Choroid plexus epithelial cell (primary cell): ENCODE results near the gene LRRC8D.

Experiments
- DNase-seq: peaks from one replicate; pipeline ENCODE4 v3.0.0-alpha.2; 2010; ENCODE audit warnings: low read depth
- H3K4me3 ChIP-seq: 2 replicates; pipeline ENCODE4 v1.5.1; 2011; ENCODE audit warnings: low read depth, mild to moderate bottlenecking, control low read depth, low read length, moderate library complexity
- TF ChIP-seq, protein P1 (sequence below): conservative IDR thresholded peaks from 2 replicates; pipeline ENCODE4 v1.5.1; 2011; ENCODE audit warnings: low read depth, mild to moderate bottlenecking, control low read depth, inconsistent platforms, low read length, moderate library complexity

Gene LRRC8D

DNA sequence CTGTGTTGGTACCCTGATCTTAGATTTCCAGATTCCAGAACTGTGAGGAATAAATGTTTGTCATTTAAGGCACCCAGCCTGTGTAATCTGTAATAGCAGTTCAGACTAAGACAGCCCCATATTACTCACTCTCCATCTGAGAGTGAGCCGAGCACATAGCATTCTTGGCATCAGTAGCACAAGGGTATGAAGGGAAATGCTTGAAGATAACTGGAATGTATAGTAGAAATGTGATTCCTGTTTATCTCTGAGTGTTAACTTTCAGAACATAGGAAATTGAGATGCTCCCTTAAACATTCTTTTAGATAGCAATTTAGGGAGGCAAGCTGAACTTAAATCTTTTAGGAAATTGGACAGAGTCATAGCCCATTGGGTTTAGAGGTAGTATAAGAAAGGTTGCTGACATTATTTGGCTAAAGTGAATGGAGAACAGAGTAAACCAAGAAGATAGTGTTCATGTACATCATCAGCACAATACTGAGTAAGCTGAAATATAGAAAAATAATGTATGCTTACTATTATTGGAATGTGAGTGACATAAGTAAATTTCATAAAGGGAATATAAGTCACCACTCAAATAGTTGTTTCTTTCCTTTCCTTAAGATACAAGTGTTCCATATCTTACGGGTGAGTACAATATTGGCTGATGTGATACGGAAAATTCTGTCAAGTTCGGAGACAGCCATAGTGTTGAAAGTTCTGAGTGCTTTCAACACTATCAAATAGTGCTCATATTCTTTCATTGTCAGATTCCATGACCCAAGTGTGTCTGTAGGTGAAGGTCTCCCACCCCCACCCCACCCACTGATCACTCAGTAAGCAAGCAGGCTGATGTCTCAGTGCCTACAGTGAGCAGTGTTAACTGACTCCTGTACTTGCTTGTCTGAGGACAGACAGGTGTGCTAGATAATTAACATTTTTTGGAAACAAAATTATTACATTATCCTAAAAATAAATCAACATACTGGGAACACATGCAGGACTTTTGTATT lies 73.7 kb downstream of the LRRC8D start:
- TF ChIP-seq, protein P1, sequence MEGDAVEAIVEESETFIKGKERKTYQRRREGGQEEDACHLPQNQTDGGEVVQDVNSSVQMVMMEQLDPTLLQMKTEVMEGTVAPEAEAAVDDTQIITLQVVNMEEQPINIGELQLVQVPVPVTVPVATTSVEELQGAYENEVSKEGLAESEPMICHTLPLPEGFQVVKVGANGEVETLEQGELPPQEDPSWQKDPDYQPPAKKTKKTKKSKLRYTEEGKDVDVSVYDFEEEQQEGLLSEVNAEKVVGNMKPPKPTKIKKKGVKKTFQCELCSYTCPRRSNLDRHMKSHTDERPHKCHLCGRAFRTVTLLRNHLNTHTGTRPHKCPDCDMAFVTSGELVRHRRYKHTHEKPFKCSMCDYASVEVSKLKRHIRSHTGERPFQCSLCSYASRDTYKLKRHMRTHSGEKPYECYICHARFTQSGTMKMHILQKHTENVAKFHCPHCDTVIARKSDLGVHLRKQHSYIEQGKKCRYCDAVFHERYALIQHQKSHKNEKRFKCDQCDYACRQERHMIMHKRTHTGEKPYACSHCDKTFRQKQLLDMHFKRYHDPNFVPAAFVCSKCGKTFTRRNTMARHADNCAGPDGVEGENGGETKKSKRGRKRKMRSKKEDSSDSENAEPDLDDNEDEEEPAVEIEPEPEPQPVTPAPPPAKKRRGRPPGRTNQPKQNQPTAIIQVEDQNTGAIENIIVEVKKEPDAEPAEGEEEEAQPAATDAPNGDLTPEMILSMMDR: no peak
- DNase-seq: peak; percentile 96
- no peak overlapping the region for H3K4me3 ChIP-seq

DNA sequence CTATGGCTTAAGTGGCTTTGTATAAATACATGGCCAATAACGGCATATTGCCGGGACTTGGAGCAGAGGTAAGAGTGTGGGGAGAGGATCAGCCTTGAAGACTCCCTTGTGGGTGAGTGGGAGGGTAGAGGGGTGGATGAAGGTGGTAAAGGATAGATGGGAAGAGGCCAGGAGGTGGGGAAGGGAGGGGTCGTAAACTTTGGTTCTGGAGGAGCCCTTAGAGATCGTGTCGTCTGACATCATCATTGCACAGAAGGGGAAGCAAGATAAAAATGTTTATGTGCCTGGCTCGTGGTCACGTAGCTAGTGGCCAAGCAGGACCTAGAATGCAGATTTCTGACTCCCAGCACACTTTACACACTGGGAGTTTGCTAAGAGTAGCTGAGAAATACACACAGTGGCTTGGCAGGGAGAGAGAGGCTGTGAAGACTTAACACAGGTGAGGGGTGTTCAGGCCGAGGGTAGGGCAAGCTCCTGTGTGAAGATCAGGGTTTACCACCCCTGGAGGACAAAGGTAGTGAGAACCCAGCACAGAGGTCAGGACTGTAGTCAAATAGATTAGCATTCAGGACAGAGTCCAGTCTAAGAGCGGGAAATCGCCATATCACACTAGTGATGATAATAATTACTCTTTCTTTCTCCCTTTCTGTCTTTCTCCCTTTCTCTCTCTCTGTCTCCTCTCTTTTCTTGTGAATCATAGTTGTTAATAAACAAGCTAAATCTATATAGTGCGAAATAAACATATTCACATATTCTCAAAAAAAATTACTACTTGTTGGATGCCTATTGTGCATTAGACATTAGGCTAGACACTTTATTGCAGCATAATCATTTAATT lies 75.5 kb downstream of the LRRC8D start:
- no peak for DNase-seq
- TF ChIP-seq, protein P1: no peak
- no peak overlapping the region for H3K4me3 ChIP-seq

DNA sequence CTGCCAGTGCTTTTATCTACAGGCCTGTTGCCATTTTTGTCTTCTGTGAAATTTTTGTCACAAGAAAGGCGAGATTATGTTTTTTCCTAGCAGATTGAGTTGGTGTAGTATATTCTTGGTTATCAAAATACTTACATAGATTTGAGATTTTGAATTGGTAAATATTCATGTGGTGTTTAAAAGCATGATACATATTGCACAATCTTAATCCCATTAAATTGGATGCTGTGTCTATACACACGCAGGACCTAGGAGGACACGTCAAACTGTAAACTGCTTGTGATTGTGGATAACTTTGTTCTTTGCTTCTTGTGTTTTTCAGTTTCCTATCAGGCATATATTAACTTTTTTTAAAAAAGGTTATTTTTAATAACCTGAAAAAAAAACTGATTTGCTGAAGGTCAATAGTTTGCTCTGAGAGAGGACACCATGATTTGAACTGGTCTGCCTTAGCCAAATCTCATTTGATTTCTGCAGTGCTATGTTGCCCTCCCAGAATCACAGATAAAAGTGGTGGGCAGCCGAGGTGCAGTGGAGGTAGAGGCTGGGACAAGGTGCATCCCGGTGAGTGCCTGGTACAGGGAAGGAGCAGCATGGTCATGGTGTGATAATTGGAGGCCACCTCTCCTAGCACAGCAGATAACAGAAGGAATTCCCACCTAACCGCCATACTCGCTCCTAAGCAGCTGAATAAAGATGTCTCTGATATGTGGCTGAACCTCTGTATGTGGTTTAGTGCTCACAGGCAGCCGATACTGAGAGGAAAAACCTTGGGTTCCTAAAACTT lies 76.7 kb downstream of the LRRC8D start:
- TF ChIP-seq, protein P1: no peak
- DNase-seq: no peak
- no peak overlapping the region for H3K4me3 ChIP-seq

DNA sequence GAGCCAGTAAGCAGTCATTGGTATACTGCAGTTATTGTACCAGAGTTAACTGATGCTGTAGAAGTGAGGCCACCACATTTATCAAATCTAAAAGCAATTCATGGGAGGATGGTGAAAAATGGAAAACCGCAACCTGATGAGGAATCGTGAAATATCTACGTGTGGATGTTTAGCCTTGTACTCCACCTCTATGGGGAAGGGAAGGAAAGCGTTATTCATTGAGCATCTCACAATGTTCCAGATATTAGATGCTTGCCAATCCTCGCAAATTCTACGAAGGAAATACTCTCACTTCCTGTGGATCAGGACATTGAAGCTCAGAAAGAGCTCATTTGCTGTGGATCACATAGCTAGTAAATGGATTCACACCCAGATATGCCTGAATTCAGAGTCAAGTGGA lies 77.3 kb downstream of the LRRC8D start:
- DNase-seq: no peak
- TF ChIP-seq, protein P1: no peak
- H3K4me3 ChIP-seq: no peak overlapping the region

GRCh38 chr1:89898695-89899470 lies 78.1 kb downstream of the LRRC8D start:
- TF ChIP-seq, protein P1: no peak
- H3K4me3 ChIP-seq: no peak overlapping the region
- peak; percentile 38 for DNase-seq

DNA sequence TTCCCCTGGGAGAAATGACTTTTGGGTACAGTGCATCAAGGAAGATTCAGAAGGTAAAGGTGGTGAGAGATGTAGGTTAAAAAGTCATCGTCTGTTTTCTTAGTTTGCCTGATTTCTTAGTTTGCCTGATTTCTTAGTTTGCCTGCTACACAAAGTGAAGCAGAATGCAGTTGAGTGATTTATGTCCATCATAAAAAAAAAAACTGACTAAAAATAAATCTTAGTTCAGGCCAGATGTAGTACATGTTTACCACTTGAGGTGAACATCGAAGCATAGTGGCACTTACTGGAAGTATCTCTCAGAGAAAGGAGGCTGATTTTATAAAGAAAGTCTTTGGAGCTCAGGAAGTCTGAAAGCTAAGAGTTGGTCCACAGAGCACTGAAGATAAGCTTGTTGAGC lies 79.5 kb downstream of the LRRC8D start:
- H3K4me3 ChIP-seq: no peak overlapping the region
- TF ChIP-seq, protein P1: no peak
- DNase-seq: no peak
